Liver (tissue), 9 donors: ENCODE data around the gene NADSYN1. TPM values are rescaled to one million over a fixed set of nuclear protein-coding genes. Genes with fewer than 3 reads are reported as not detected.
"Not testable (repeated sequence)": the region's sequence is repeated elsewhere in the genome, so short reads cannot be mapped to it uniquely, and the experiment has no call there.

Experiments
- DNase-seq: peaks from one replicate; pipeline ENCODE4 v3.0.0-alpha.2; 2017; ENCODE audit warnings: low spot score
- H3K27ac ChIP-seq, 2 donors: one replicate each; pipeline ENCODE4 v1.7.0; 2013; ENCODE audit warnings: inconsistent platforms in 2 of 2, low read length in 2 of 2, control low read depth in 1 of 2, low read depth in 1 of 2, mild to moderate bottlenecking in 1 of 2
- H3K27me3 ChIP-seq, 4 donors: one replicate each; pipeline versions ENCODE4 v1.6.1 to v1.7.0; 2013; ENCODE audit warnings: low read length in 3 of 4, inconsistent platforms in 1 of 4, mild to moderate bottlenecking in 1 of 4, moderate library complexity in 1 of 4; ENCODE audit not compliant: control insufficient read depth in 4 of 4, insufficient read depth in 4 of 4
- H3K36me3 ChIP-seq, 4 donors: one replicate each; pipeline versions ENCODE4 v1.6.1 to v1.7.0; 2013; ENCODE audit warnings: low read length in 3 of 4, mild to moderate bottlenecking in 3 of 4, low read depth in 1 of 4, moderate library complexity in 1 of 4; ENCODE audit not compliant: control insufficient read depth in 4 of 4, insufficient read depth in 3 of 4
- H3K4me1 ChIP-seq, 4 donors: one replicate each; pipeline versions ENCODE4 v1.6.1 to v1.7.0; 2013; ENCODE audit warnings: low read length in 3 of 4, mild to moderate bottlenecking in 3 of 4, moderate library complexity in 1 of 4; ENCODE audit not compliant: control insufficient read depth in 4 of 4, insufficient read depth in 4 of 4
- H3K4me3 ChIP-seq, 3 donors: one replicate each; pipeline versions ENCODE4 v1.6.1 to v1.7.0; 2013; ENCODE audit warnings: low read length in 3 of 3, control low read depth in 1 of 3, low read depth in 1 of 3, mild to moderate bottlenecking in 1 of 3
- H3K9ac ChIP-seq, 2 donors: one replicate each; pipeline ENCODE4 v1.7.0; 2013; ENCODE audit warnings: low read length in 2 of 2, mild to moderate bottlenecking in 2 of 2, moderate library complexity in 2 of 2, control low read depth in 1 of 2, low read depth in 1 of 2
- H3K9me3 ChIP-seq, 4 donors: one replicate each; pipeline versions ENCODE4 v1.6.1 to v1.7.0; 2013; ENCODE audit warnings: low read length in 3 of 4; ENCODE audit not compliant: control insufficient read depth in 4 of 4
- EGR1 ChIP-seq, 2 donors: IDR thresholded peaks; 2 replicates each; pipeline ENCODE4 v1.6.1; 2016 to 2018; ENCODE audit warnings: antibody characterized with exemption in 2 of 2, low read depth in 2 of 2
- FOXA1 ChIP-seq: IDR thresholded peaks from 2 replicates; pipeline ENCODE4 v1.6.1; 2016; ENCODE audit warnings: antibody characterized with exemption
- FOXA2 ChIP-seq: IDR thresholded peaks from 2 replicates; pipeline ENCODE4 v1.6.1; 2016; ENCODE audit warnings: antibody characterized with exemption
- GABPA ChIP-seq, 2 donors: IDR thresholded peaks in 1 of 2; conservative IDR thresholded peaks in 1 of 2; 2 replicates each; pipeline ENCODE4 v1.6.1; 2016; ENCODE audit warnings: antibody characterized with exemption in 2 of 2, mild to moderate bottlenecking in 1 of 2, moderate library complexity in 1 of 2
- HNF4A ChIP-seq, 2 donors: conservative IDR thresholded peaks; 2 replicates each; pipeline ENCODE4 v1.6.1; 2016; ENCODE audit warnings: antibody characterized with exemption in 2 of 2, mild to moderate bottlenecking in 2 of 2
- HNF4G ChIP-seq: IDR thresholded peaks from 2 replicates; pipeline ENCODE4 v1.6.1; 2016; ENCODE audit warnings: antibody characterized with exemption
- JUND ChIP-seq, 2 donors: IDR thresholded peaks; 2 replicates each; pipeline ENCODE4 v1.6.1; 2016; ENCODE audit warnings: antibody characterized with exemption in 2 of 2
- NR2F2 ChIP-seq: IDR thresholded peaks from 2 replicates; pipeline ENCODE4 v1.6.1; 2016; ENCODE audit warnings: antibody characterized with exemption
- RAD21 ChIP-seq, 2 donors: IDR thresholded peaks; 2 replicates each; pipeline ENCODE4 v1.6.1; 2016; ENCODE audit warnings: antibody characterized with exemption in 2 of 2, mild to moderate bottlenecking in 2 of 2
- RXRA ChIP-seq, 2 donors: IDR thresholded peaks; 2 replicates each; pipeline ENCODE4 v1.6.1; 2017 to 2018; ENCODE audit warnings: antibody characterized with exemption in 2 of 2, mild to moderate bottlenecking in 1 of 2
- SP1 ChIP-seq: IDR thresholded peaks from 2 replicates; pipeline ENCODE4 v1.6.1; 2018; ENCODE audit warnings: antibody characterized with exemption, mild to moderate bottlenecking
- TAF1 ChIP-seq: conservative IDR thresholded peaks from 2 replicates; pipeline ENCODE4 v1.6.1; 2016; ENCODE audit warnings: antibody characterized with exemption, mild to moderate bottlenecking
- YY1 ChIP-seq: IDR thresholded peaks from 2 replicates; pipeline ENCODE4 v1.6.1; 2016; ENCODE audit warnings: antibody characterized with exemption, mild to moderate bottlenecking
- WGBS: extraction: QIAGEN DNeasy Blood & Tissue Kit; methylation state at CpG from one replicate; pipeline ENCODE4 v1.1.7; 2013; 5-methylcytosine and 5-hydroxymethylcytosine counted together
- polyA plus RNA-seq, 2 donors: library from polyadenylated mRNA; stranded (reverse) in 1 of 2; unstranded in 1 of 2; fragments of 200-250 nt in 1 of 2; fragments of >200 nt in 1 of 2; fragmentation: Nextera tagmentation in 1 of 2; extraction: Ambion mirVana in 1 of 2; gene quantifications; one replicate each; pipeline versions ENCODE4 v1.2.1 to v1.2.3, GENCODE V29; 2013 to 2015
- total RNA-seq, 2 donors: library from RNA; depleted of rRNA; stranded (reverse); fragments of >200 nt; gene quantifications; one replicate each; pipeline ENCODE4 v1.2.3, GENCODE V29; 2014
- TF ChIP-seq, protein P1 (sequence below): IDR thresholded peaks from 2 replicates; pipeline ENCODE4 v1.6.1; 2016; ENCODE audit warnings: antibody characterized with exemption, mild to moderate bottlenecking
- TF ChIP-seq, protein P2 (sequence below): fragments of 150-350 bp; IDR thresholded peaks from 2 replicates; pipeline ENCODE4 v1.5.1; 2017; ENCODE audit warnings: improper control_type of control experiment, low read depth, low read length; ENCODE audit not compliant: missing input control
- TF ChIP-seq, protein P3 (sequence below): IDR thresholded peaks from 2 replicates; pipeline ENCODE4 v1.6.1; 2016; ENCODE audit warnings: antibody characterized with exemption
- TF ChIP-seq, protein P4 (sequence below): IDR thresholded peaks from 2 replicates; pipeline ENCODE4 v1.6.1; 2016; ENCODE audit warnings: antibody characterized with exemption
- TF ChIP-seq, protein P5 (sequence below): IDR thresholded peaks from 2 replicates; pipeline ENCODE4 v1.6.1; 2016; ENCODE audit warnings: antibody characterized with exemption
- donor health status: healthy.
- donor health status: healthy.
- donor health status: healthy.
- donor health status: healthy.
- donor health status: healthy.

Gene NADSYN1
- total and polyA plus RNA-seq, 4 donors = 16.6 to 33.6 (median 22.2) TPM

DNA sequence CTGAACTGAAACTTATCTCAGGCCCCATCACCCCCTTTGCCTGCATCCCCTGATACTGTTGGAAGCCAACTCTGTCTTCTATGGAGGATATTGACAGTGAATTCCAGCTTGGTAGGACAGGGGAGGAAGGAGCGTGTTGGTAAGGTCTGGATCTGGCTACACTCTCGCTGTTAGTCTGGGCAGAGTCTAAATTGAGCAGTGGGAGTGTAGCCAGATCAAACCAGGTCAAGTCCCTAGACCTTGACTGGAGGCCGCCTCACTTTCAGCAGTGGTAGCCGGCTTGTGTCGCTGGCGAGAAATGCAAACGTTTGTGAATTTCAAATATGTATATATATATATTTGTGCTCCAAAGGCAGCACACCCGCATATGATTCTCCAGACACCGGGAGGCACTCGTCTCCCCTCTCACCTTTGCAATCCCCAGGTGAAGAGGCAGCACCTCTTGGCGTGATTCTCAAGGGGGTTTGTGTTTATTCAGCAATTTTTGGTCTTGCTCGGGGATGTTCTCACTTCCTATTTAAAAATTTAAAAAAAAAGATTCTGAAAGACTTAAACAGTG is 31.5 kb upstream of the NADSYN1 start:
- H3K9ac ChIP-seq = no peak overlapping the region
- 45% methylated on average over 12 of the region's 12 CpGs for WGBS
- H3K36me3 ChIP-seq = no peaks in the 10 kb centered on the region
- H3K4me3 ChIP-seq = no peak overlapping the region
- peaks cover 0 to 14% (median 10%) of the 10 kb centered on the region in 4 donors for H3K4me1 ChIP-seq
- H3K27me3 ChIP-seq = no peaks in the 10 kb centered on the region
- no peaks in the 10 kb centered on the region for H3K9me3 ChIP-seq
- TF ChIP-seq TAF1 (no peak), FOXA2 (no peak), HNF4G (no peak), GABPA (IDR thresholded peaks at IDR 0.05 in 1 of 2, conservative IDR thresholded peaks at IDR 0.05 in 1 of 2) (no peak), RAD21 (IDR thresholded peaks at IDR 0.05) (no peak), HNF4A (conservative IDR thresholded peaks at IDR 0.05) (peak; percentile 74 to 79), NR2F2 (no peak), EGR1 (IDR thresholded peaks at IDR 0.05; ENCODE audit: low read depth in 2 of 2) (no peak), YY1 (no peak), JUND (IDR thresholded peaks at IDR 0.05) (peak in 1 of 2 donors; percentile 11), RXRA (IDR thresholded peaks at IDR 0.05) (peak; percentile 77 to 82), FOXA1 (no peak), SP1 (peak; percentile 37)
- TF ChIP-seq, protein P1, sequence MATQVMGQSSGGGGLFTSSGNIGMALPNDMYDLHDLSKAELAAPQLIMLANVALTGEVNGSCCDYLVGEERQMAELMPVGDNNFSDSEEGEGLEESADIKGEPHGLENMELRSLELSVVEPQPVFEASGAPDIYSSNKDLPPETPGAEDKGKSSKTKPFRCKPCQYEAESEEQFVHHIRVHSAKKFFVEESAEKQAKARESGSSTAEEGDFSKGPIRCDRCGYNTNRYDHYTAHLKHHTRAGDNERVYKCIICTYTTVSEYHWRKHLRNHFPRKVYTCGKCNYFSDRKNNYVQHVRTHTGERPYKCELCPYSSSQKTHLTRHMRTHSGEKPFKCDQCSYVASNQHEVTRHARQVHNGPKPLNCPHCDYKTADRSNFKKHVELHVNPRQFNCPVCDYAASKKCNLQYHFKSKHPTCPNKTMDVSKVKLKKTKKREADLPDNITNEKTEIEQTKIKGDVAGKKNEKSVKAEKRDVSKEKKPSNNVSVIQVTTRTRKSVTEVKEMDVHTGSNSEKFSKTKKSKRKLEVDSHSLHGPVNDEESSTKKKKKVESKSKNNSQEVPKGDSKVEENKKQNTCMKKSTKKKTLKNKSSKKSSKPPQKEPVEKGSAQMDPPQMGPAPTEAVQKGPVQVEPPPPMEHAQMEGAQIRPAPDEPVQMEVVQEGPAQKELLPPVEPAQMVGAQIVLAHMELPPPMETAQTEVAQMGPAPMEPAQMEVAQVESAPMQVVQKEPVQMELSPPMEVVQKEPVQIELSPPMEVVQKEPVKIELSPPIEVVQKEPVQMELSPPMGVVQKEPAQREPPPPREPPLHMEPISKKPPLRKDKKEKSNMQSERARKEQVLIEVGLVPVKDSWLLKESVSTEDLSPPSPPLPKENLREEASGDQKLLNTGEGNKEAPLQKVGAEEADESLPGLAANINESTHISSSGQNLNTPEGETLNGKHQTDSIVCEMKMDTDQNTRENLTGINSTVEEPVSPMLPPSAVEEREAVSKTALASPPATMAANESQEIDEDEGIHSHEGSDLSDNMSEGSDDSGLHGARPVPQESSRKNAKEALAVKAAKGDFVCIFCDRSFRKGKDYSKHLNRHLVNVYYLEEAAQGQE = no peak
- TF ChIP-seq, protein P2, sequence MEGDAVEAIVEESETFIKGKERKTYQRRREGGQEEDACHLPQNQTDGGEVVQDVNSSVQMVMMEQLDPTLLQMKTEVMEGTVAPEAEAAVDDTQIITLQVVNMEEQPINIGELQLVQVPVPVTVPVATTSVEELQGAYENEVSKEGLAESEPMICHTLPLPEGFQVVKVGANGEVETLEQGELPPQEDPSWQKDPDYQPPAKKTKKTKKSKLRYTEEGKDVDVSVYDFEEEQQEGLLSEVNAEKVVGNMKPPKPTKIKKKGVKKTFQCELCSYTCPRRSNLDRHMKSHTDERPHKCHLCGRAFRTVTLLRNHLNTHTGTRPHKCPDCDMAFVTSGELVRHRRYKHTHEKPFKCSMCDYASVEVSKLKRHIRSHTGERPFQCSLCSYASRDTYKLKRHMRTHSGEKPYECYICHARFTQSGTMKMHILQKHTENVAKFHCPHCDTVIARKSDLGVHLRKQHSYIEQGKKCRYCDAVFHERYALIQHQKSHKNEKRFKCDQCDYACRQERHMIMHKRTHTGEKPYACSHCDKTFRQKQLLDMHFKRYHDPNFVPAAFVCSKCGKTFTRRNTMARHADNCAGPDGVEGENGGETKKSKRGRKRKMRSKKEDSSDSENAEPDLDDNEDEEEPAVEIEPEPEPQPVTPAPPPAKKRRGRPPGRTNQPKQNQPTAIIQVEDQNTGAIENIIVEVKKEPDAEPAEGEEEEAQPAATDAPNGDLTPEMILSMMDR = no peak
- TF ChIP-seq, protein P3, sequence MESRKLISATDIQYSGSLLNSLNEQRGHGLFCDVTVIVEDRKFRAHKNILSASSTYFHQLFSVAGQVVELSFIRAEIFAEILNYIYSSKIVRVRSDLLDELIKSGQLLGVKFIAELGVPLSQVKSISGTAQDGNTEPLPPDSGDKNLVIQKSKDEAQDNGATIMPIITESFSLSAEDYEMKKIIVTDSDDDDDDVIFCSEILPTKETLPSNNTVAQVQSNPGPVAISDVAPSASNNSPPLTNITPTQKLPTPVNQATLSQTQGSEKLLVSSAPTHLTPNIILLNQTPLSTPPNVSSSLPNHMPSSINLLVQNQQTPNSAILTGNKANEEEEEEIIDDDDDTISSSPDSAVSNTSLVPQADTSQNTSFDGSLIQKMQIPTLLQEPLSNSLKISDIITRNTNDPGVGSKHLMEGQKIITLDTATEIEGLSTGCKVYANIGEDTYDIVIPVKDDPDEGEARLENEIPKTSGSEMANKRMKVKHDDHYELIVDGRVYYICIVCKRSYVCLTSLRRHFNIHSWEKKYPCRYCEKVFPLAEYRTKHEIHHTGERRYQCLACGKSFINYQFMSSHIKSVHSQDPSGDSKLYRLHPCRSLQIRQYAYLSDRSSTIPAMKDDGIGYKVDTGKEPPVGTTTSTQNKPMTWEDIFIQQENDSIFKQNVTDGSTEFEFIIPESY = no peak
- TF ChIP-seq, protein P4, sequence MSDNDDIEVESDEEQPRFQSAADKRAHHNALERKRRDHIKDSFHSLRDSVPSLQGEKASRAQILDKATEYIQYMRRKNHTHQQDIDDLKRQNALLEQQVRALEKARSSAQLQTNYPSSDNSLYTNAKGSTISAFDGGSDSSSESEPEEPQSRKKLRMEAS = no peak
- TF ChIP-seq, protein P5, sequence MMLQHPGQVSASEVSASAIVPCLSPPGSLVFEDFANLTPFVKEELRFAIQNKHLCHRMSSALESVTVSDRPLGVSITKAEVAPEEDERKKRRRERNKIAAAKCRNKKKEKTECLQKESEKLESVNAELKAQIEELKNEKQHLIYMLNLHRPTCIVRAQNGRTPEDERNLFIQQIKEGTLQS = no peak
- no peak for DNase-seq
- H3K27ac ChIP-seq = peak overlapping the region; percentile 68 to 72

DNA sequence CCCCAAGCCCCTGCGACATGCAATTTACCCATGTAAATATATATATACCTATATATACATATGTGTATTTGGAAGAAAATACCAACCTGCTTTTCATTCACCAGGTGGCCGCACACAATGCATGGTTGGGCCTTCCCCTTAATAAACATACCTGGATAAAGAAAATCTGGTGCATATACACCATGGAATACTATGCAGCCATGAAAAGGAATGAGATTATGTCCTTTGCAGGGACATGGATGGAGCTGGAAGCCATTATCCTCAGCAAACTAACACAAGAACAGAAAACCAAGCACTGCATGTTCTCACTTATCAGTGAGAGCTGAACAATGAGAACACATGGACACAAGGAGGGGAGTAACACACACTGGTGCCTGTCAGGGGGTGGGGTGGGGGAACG is 30.7 kb upstream of the NADSYN1 start:
- WGBS = 94% methylated on average over 3 of the region's 3 CpGs
- H3K27ac ChIP-seq, H3K4me3 ChIP-seq, H3K9ac ChIP-seq, H3K9me3 ChIP-seq, H3K36me3 ChIP-seq, DNase-seq, H3K27me3 ChIP-seq: not testable (repeated sequence)
- peaks cover 0 to 14% (median 10%) of the 10 kb centered on the region in 4 donors for H3K4me1 ChIP-seq
